Caco-2 (cell line): ENCODE measurements around the gene PDE10A. TPM values are rescaled to one million over a fixed set of nuclear protein-coding genes. Genes with fewer than 3 reads are reported as not detected.

Source experiments
- BruUV-seq: library from RNA; stranded (reverse); fragments of 400-500 nt; replicated peaks from 2 replicates; lab custom pipeline; 2021; lab: Mats Ljungman, UMichigan
- CTCF ChIA-PET: fragments of 300-600 bp; sonication (Branson Sonifier 250); formaldehyde crosslinking; loops from one replicate; lab custom pipeline; 2022; ENCODE audit warnings: antibody characterized with exemption; lab: Charles Lee
- POLR2A ChIA-PET: fragments of 300-600 bp; sonication (Branson Sonifier 250); formaldehyde crosslinking; loops from one replicate; lab custom pipeline; 2022; ENCODE audit warnings: antibody characterized with exemption; lab: Charles Lee
- DNase-seq, 2 experiments: peaks; one replicate each; pipeline versions ENCODE4 v3.0.0 to v3.0.0-alpha.2; 2020 to 2022
- H3K27me3 ChIP-seq: replicated peaks from 2 replicates; pipeline ENCODE4 v1.6.0; 2011; ENCODE audit warnings: low read length; ENCODE audit not compliant: control insufficient read depth, insufficient read depth
- H3K36me3 ChIP-seq: 2 replicates; pipeline ENCODE4 v1.5.1; 2011; ENCODE audit warnings: low read length; ENCODE audit not compliant: control insufficient read depth, insufficient read depth
- H3K4me1 ChIP-seq: fragments of 250-450 bp; sonication (Bioruptor Pico); 2 replicates; pipeline ENCODE4 v1.5.1; 2020; ENCODE audit warnings: mild to moderate bottlenecking
- H3K4me3 ChIP-seq: 2 replicates; pipeline ENCODE4 v1.5.1; 2011; ENCODE audit warnings: low read depth, mild to moderate bottlenecking, control low read depth, low read length
- H3K9me3 ChIP-seq: fragments of 250-450 bp; sonication (Bioruptor Pico); 2 replicates; pipeline ENCODE4 v1.5.1; 2020; ENCODE audit warnings: mild to moderate bottlenecking, moderate library complexity
- H3K27ac Mint-ChIP-seq: one replicate; pipeline ENCODE4 v1.8.0; 2022; ENCODE audit warnings: mixed read lengths; ENCODE audit not compliant: unreplicated experiment
- H3K27me3 Mint-ChIP-seq: one replicate; pipeline ENCODE4 v1.8.0; 2022; ENCODE audit warnings: mixed read lengths; ENCODE audit not compliant: insufficient read depth, unreplicated experiment
- H3K36me3 Mint-ChIP-seq: one replicate; pipeline ENCODE4 v1.8.0; 2022; ENCODE audit warnings: mild to moderate bottlenecking, mixed read lengths; ENCODE audit not compliant: insufficient read depth, unreplicated experiment
- H3K4me1 Mint-ChIP-seq: one replicate; pipeline ENCODE4 v1.8.0; 2022; ENCODE audit warnings: low read depth, mixed read lengths; ENCODE audit not compliant: unreplicated experiment
- H3K4me3 Mint-ChIP-seq: one replicate; pipeline ENCODE4 v1.8.0; 2022; ENCODE audit warnings: mild to moderate bottlenecking, moderate library complexity, mixed read lengths; ENCODE audit not compliant: unreplicated experiment
- H3K9me3 Mint-ChIP-seq: one replicate; pipeline ENCODE4 v1.8.0; 2022; ENCODE audit warnings: mixed read lengths; ENCODE audit not compliant: unreplicated experiment
- intact Hi-C: fragments of 100-400 bp; cut with micrococcal nuclease; formaldehyde crosslinking; loops from one replicate; pipeline ENCODE4 v1.10.0; 2022; ENCODE audit not compliant: unreplicated experiment
- total RNA-seq: library from RNA; stranded (reverse); gene quantifications from 2 replicates; pipeline ENCODE4 v1.2.3, GENCODE V29; 2022
- TF ChIP-seq, protein P1 (sequence below), 2 experiments: fragments of 200-600 bp in 1 of 2; IDR thresholded peaks; 1 replicate in 1 of 2; 2 replicates in 1 of 2; pipeline versions ENCODE4 v1.5.1 to v1.8.0; 2011 to 2022; ENCODE audit warnings: antibody characterized with exemption in 1 of 2, control low read depth in 1 of 2, inconsistent platforms in 1 of 2, low read depth in 1 of 2, low read length in 1 of 2, mild to moderate bottlenecking in 1 of 2, moderate library complexity in 1 of 2; ENCODE audit not compliant: insufficient read depth in 1 of 2, severe bottlenecking in 1 of 2, unreplicated experiment in 1 of 2

The PDE10A gene
- total RNA-seq, 1 experiment from 2014 or later: 3.4 TPM

DNA sequence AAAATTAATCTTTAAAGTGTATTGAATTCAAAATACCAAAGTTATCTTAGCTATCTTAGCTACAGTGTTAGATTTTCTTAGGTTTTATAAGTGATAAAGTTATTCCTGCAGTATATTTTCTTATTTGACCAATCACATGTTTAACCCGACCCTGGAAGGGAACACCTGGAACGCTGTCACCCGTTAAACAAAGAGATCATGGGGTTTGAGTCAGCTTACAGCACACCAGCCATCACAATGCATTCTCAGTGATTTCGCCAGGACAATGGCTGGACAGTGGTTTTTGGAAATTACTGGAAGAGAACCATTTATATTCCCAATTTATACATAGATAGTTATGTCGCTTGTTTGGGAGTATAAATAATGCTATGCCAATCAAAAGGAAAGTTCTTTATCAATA, 364.2 kb downstream of the PDE10A start:
- intact Hi-C loops: no loop called here
- H3K4me1 Mint-ChIP-seq: no peaks in the 10 kb centered on the region
- no peak overlapping the region for H3K4me3 Mint-ChIP-seq
- TF ChIP-seq, protein P1, sequence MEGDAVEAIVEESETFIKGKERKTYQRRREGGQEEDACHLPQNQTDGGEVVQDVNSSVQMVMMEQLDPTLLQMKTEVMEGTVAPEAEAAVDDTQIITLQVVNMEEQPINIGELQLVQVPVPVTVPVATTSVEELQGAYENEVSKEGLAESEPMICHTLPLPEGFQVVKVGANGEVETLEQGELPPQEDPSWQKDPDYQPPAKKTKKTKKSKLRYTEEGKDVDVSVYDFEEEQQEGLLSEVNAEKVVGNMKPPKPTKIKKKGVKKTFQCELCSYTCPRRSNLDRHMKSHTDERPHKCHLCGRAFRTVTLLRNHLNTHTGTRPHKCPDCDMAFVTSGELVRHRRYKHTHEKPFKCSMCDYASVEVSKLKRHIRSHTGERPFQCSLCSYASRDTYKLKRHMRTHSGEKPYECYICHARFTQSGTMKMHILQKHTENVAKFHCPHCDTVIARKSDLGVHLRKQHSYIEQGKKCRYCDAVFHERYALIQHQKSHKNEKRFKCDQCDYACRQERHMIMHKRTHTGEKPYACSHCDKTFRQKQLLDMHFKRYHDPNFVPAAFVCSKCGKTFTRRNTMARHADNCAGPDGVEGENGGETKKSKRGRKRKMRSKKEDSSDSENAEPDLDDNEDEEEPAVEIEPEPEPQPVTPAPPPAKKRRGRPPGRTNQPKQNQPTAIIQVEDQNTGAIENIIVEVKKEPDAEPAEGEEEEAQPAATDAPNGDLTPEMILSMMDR (IDR thresholded peaks at IDR 0.05; ENCODE audit: insufficient read depth in 1 of 2, low read depth in 1 of 2, low read length in 1 of 2, severe bottlenecking in 1 of 2, unreplicated experiment in 1 of 2): no peak
- H3K36me3 ChIP-seq: no peaks in the 10 kb centered on the region
- H3K27me3 ChIP-seq: no peaks in the 10 kb centered on the region
- no peaks in the 10 kb centered on the region for H3K4me1 ChIP-seq
- no peaks in the 10 kb centered on the region for H3K9me3 ChIP-seq
- no peaks in the 10 kb centered on the region for H3K36me3 Mint-ChIP-seq
- ChIA-PET POLR2A (no interaction called here), CTCF (no interaction called here)
- no peaks in the 10 kb centered on the region for H3K9me3 Mint-ChIP-seq
- H3K27me3 Mint-ChIP-seq: peaks cover 11% of the 10 kb centered on the region
- H3K27ac Mint-ChIP-seq: no peak overlapping the region
- H3K4me3 ChIP-seq: no peak overlapping the region
- no TSS peak for BruUV-seq
- no peak for DNase-seq

DNA sequence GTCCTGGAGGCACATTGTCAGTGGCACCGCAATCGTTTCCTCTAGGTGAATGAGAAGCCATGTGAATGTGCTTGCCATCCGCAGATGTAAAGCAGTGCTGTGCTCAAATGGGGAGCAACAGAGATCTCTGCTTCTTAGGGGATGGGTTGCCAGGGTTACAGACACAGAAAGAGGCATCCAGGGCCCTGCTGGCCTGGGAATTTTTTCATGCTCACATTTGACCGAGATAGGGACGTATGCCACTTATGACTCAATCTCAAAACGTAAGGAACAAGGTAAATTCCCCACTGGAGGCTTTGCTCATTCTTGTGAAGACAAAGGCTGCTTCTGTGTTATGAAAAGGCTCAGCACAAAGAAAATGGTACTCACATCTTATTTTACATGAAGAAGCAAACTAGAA, 364.6 kb downstream of the PDE10A start:
- ChIA-PET POLR2A (no interaction called here), CTCF (no interaction called here)
- Histone ChIP-seq H3K27me3 (no peaks in the 10 kb centered on the region), H3K4me3 (no peak overlapping the region), H3K36me3 (no peaks in the 10 kb centered on the region), H3K9me3 (no peaks in the 10 kb centered on the region), H3K4me1 (no peaks in the 10 kb centered on the region)
- BruUV-seq: no TSS peak
- intact Hi-C loops: no loop called here
- DNase-seq: no peak
- Mint-ChIP-seq H3K4me1 (no peaks in the 10 kb centered on the region), H3K27ac (no peak overlapping the region), H3K27me3 (peaks cover 11% of the 10 kb centered on the region), H3K9me3 (no peaks in the 10 kb centered on the region), H3K4me3 (no peak overlapping the region), H3K36me3 (no peaks in the 10 kb centered on the region)
- TF ChIP-seq, protein P1 (IDR thresholded peaks at IDR 0.05; ENCODE audit: insufficient read depth in 1 of 2, low read depth in 1 of 2, low read length in 1 of 2, severe bottlenecking in 1 of 2, unreplicated experiment in 1 of 2): no peak

DNA sequence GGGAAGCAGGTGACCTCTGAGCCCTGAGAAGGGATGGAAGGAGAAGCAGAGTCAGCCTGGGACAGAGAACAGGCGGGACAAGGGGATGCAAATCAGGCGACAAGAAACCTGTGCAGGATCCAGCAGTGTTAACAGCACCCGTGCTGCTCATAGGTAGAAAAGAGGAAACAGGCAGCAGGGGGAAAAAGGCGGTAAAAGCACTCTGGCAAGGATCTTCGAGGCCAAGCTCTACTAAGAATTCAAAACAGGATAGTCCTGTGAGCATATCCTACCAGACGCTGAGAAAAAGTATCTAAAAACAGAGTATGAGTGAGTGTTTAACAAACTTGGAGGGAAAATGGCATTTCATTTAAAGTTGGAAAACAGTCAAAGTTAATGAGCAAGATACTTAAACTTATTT, 370.4 kb downstream of the PDE10A start:
- no TSS peak for BruUV-seq
- TF ChIP-seq, protein P1 (IDR thresholded peaks at IDR 0.05; ENCODE audit: insufficient read depth in 1 of 2, low read depth in 1 of 2, low read length in 1 of 2, severe bottlenecking in 1 of 2, unreplicated experiment in 1 of 2): no peak
- no peaks in the 10 kb centered on the region for H3K9me3 ChIP-seq
- ChIA-PET CTCF (no interaction called here), POLR2A (no interaction called here)
- no peaks in the 10 kb centered on the region for H3K36me3 ChIP-seq
- Mint-ChIP-seq H3K36me3 (peaks cover 5% of the 10 kb centered on the region), H3K9me3 (peaks cover 8% of the 10 kb centered on the region), H3K27me3 (peaks cover 17% of the 10 kb centered on the region), H3K4me1 (no peaks in the 10 kb centered on the region), H3K27ac (no peak overlapping the region), H3K4me3 (no peak overlapping the region)
- intact Hi-C loops: no loop called here
- no peaks in the 10 kb centered on the region for H3K27me3 ChIP-seq
- no peak overlapping the region for H3K4me3 ChIP-seq
- H3K4me1 ChIP-seq: no peaks in the 10 kb centered on the region
- DNase-seq: no peak
